HG03565 (cell line): Measurements from ENCODE around the gene AP1G1.
"Not testable (repeated sequence)": the region's sequence is repeated elsewhere in the genome, so short reads cannot be mapped to it uniquely, and the experiment has no call there.

Source experiments
- ATAC-seq: cut with Tn5 transposase; IDR thresholded peaks from one replicate; pipeline ENCODE4 v1.9.1; 2021; ENCODE audit warnings: mild to moderate bottlenecking, moderate library complexity; ENCODE audit not compliant: unreplicated experiment

Gene AP1G1

DNA sequence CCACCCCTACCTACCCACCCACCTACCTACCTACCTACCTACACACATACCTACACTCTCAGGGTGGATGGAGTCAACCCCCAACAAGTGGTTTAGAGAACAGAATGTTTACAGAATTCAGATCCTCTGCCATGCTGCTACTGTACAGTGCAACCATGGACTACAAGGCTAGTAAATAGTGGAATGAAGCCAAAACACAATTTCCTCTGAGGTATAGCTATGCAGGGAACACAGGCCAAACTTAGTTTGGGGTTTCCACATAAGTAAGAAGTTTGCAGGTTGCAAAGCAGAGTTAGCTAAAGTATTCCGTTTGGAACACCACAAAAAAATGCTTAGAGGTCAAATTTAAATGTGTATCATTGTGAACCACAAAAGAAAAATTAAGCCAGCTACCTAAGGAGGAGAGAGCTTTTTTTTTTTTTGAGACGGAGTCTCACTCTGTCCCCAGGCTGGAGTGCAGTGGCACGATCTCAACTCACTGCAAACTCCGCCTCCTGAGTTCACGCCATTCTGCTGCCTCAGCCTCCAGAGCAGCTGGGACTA is 2.7 kb upstream of the AP1G1 start:
- ATAC-seq = no peak

DNA sequence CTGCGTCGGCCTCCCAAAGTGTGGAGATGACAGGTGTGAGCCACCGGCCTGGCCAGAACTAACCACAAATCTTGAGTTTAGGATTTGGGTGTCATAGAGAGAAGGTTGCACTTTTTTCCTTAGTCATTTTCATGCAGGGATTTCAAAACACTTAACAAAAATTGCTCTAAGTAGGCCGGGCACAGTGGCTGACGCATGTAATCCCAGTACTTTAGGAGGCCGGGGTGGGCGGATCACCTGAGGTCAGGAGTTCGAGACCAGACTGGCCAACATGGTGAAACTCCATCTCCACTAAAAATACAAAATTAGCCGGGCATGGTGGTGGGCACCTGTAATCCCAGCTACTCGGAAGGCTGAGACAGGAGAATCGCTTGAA is 1.5 kb upstream of the AP1G1 start:
- ATAC-seq = not testable (repeated sequence)

DNA sequence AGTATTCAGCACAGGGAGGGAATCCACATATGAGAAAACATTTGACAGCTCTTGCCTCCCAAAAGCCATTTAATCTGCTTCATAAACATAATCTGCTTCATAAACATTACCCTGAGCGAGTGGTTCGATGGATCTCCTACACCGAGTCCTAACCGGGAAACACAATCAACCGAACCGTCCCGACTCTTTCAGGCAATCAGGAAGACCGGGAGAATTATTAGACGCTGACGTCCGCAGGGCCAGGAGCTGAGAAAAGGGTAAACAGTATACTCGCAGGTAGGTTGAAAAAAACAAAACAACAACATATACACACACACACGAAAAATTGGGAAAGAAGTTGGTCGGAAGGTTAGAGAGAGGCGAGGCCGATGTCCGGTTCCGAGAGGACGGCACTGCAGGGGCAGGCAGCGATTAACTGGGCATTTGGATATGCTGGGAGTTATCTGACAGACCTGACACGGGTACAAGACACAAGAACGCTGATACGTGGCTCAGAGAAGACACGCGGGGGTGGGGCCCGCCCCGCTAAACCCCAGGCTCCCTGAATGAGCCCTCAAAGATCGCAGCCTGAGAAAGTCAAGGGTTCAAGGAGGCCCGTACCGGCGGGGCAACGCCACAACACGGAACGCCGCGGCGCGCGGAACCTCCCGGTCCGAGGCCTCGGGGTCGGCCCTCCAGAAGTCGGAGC is 585 bp downstream of the AP1G1 start:
- peak; percentile 27 for ATAC-seq

DNA sequence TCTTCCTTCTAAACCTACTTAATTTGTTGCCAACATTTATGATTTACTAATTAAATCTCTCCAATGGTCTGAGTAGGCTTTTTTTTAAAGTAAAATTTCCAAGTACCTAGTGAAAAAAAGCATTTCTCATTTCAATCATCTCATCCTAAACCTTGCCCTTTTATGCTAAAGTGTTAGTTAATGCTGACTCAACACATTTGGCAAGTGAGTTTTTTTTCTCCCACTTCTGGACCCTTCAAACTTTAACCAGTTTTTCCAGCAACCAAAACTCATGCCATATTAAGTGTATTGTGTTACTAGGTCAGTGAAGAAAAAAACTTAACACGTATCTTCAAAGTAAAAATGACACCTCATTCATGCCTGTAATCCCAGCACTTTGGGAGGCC is 5.3 kb downstream of the AP1G1 start:
- no peak for ATAC-seq

DNA sequence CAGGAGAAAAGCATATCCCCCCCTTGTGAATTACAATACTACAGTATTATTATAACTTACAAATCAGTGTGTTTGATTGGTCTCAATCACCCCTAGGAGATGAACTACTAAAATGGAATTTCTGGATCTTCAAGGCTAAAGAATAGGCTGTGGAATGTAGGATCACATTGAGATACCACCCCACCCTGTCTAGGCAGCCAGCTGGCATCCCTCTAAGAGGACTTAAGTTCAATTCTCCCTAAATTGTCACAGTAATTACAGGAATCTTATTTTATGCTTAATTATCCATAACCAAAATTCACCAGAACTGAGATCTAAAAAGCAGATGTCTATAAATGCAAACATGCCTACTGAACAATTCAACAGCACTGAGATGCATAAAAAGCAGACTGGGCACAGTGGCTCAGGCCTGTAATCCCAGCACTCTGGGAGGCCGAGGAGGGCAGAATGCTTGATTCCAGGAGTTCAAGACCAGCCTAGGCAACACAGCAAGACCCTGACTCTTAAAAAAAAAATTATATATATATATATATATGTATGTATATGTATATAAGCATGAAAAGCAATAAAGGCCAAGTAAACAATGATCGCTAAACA is 12.0 kb downstream of the AP1G1 start:
- ATAC-seq = no peak

DNA sequence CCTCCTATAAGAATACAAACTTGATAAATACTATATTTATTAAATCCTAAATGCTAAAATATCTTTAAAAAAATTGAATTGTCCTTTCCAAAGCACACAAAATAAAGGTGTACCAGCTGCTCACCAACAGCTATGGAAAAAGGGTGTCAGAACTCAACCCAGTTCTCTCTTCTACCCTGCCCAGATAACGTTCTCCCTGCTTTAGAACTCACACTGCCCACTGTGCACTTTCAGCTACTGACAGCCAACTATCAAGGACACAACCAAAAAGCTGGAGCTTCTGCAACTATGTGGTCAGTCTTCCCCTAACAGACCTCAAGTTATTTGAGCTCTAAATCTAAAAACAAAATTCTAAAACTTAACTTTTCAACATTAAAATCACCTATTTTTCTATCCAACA is 13.7 kb downstream of the AP1G1 start:
- no peak for ATAC-seq

DNA sequence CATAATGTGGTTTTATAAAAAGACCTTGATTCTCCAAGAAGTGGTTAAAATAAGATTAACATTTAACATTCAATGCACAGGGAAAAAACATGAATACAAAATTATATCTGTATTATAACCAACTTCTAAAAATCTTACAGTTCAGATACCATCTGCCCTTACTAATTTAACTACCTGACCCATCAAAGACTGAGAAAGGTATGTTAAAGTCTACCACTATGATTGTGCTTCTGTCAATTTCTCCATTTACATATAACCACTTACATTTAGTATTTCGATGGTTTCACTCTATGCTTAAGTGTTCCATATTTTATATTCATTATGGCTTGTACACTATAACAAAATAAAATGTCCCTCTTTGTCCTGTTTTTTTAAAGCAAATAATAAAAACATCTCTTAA is 14.6 kb downstream of the AP1G1 start:
- no peak for ATAC-seq

DNA sequence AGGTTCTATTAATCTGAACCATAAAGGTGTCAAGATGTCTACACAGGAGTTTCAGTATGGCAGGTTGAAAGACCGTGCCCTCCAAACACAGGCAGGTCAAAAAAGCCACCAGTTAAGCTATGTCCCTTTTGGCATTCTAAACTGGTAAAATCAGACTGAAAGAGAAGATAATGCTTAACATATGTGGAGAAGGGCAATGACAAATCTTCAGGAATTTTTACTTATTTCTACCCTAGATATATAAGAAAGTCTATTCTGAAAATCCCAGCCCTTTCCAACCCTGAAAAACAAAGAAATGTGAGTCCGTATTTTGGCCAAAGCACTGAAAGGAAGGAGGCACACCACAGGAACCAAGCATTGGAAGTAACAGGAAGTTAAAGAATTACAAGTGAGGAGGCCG is 16.5 kb downstream of the AP1G1 start:
- no peak for ATAC-seq

DNA sequence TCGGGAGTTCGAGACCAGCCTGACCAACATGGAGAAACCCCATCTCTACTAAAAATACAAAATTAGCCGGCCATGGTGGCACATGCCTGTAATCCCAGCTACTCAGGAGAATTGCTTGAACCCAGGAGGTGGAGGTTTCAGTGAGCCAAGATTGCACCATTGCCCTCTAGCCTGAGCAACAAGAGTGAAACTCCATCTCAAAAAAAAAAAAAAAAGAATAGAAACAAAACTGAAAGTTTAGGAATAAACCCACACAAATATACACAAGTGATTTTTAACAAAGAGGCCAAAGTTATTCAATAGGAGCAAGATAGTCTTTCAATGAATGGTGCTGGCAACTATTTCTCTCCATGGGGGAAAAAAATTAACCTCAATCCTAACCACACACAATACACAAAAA is 18.3 kb downstream of the AP1G1 start:
- ATAC-seq = not testable (repeated sequence)

DNA sequence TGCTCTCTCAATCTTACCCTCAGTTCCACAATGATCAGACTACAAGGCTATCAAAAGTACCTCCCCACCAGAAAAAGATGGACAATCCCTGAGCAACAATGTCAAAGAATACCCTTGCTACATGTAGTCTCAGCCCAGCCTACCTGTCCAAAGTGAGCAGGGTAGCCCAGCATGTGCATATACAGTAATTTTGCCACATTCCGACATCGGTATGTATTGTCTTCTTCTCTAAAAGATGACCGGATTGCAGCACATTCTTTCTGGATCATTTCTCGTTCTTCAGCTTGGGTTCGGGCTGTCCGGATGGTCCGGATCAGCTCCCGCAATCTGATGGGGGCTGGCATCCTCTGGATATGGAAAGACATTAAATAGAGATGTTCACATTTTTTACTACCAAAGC is 19.5 kb downstream of the AP1G1 start:
- no peak for ATAC-seq

DNA sequence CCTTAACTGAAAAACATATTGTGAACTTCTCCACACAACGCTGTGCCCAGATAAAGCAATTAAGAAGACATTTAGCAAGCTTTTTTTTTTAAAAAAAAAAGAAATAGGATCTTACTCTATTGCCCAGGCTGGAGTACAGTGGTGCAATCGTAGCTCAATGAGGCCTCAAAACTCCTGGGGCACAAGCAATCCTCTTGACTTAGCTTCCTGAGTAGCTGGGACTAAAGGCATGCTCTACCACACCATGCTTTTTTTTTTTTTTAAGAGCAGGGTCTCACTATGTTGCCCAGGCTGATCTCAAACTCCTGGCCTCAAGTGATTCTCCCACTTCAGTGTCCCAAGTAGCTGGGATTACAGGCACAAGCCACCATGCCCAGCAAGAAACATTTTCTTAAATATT is 20.1 kb downstream of the AP1G1 start:
- no peak for ATAC-seq

DNA sequence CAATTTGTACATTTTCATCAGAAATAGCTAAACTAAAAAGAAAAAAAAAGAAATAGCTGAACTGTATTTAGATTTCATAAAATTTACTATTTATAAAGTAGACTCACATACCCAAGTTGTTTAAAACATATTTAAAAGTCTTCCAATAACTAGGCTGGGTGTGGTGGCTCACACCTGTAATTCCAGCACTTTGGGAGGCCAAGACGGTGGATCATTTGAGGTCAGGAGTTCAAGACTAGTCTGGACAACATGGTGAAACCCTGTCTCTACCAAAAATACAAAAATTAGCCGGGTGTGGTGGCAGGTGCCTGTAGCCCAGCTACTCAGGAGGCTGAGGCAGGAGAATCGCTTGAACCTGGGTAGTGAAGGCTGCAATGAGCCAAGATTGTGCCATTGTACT is 23.5 kb downstream of the AP1G1 start:
- not testable (repeated sequence) for ATAC-seq

DNA sequence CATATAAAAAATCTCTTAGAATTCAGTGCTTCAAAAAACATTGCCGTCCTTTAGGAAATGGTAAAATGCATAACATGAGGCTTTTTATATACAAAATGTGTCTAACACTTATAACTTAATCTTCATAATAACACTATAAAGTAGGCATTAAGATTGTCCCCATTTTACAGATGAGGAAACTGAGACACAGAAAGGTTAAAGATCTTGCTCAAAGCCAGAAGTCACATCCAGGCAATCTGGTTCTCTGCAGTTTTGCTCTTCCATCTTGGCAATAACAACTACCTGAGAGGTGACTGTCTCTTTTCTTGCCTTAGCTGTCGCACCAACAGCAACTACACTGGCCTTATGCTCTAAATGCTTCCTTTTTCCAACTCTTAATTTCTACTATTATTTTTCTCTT is 24.5 kb downstream of the AP1G1 start:
- ATAC-seq = no peak

DNA sequence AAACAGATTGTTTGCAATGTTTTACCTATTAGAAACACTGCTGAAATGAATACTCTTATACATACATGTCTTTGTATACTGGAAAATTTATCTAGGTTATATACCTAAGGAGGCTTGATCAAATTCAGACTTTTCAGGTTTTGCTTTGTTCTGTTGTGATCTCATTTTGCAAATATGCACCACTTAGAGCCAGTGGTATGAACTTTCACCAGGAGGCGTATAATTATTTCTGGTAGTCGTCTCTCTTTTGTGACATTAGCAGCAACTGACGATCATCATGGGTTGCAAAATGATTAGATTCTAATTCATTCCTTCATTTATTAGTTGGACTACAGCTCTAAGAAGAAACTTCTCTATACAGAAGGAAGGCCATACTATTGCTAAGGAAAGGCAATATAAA is 26.9 kb downstream of the AP1G1 start:
- no peak for ATAC-seq

DNA sequence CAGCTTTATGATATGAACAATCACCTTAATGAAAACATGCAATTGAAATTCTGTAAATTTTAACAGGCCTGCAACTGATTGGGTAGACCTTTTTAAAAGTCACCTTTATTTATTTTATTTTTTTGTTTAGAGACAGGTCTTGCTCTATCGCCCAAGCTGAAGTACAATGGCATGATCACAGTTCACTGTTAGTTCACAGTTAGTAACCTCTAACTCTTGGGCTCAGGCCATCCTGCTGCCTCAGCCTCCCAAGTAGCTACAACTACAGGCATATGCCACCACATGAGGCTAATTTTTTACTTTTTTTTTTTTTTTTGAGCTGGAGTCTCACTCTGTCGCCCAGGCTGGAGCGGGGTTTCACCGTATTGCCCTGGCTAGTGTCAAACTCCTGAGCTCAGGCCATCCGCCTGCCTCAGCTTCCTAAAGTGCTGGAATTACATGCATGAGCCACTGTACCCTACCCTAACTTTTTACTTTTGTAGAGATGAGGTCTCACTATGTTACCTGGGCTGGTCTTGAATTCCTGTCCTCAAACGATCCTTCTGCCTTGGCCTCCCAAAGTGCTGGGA is 28.0 kb downstream of the AP1G1 start:
- no peak for ATAC-seq

DNA sequence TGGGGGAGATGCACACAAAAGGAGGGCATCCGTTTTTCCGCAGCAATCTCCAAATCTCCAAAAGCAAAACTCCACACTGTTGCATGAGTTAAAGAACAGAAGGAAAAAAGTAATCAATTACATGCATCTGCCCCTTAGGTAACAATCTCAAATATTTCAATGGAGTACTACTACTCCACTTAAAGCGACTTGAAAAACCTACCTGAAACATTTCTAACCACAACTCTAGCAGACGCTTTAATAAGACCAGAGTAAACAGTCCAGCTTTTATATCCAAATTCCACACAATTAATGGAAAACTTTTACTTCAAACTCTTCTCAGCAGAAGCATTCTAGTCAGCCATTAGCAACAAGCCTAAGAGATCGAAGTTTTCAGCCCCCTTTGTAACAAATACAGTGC is 29.9 kb downstream of the AP1G1 start:
- ATAC-seq = no peak

DNA sequence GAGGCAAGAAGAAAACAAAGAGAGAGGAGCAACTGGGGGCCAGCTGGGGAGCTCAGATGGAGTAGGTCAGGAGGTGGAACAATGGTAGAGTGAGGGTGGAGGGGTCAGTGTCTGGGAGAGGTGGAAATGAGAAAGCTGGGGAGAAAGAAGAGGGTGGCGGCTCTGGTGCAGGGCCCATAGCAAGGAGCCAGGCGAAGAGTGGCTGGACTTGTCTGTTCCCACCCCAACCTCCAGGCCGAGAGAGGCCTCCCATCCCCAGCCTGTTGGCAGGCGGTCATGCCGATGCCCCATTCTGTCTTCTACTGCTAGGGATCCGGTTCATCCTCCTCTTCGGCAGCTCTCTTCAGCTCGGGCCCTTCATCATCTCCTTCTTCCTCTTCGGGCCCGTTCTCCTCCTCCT is 31.3 kb downstream of the AP1G1 start:
- ATAC-seq = no peak

DNA sequence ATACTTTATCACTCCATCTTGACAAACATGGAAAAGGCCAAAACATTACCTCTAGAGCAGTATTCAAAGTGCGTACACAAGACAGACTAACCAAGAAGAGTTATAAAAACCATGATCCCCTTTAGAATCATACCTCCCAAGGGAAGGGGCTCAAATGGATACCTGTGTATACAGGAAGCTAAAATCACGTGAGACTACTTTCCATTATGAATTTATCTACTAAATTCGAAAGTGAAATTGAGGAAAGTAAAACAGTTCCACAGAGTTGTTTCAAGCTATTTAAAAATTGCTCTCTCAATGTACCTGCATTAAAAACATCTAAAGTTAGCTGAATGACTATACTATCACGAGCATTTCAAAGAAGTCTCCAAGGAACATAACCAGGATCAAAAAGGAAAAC is 32.7 kb downstream of the AP1G1 start:
- peak; percentile 48 for ATAC-seq

DNA sequence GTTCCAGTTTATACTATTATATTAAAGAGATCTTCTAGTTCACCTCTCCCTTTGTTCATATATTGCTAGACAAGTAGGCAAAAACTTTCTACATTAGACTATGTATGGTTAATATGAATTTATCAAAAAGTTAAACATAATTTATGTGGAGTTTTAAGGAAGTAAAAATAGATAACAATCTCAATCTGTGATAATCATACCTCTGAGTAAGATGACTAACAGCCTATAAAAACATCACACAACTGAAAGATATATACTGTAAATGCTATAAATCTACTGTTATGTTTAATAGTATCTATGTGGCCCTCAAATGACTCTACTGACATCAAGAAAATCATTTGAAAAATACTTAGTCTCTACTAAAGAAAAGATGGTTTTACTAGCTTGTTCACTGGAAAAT is 37.1 kb downstream of the AP1G1 start:
- ATAC-seq = no peak

DNA sequence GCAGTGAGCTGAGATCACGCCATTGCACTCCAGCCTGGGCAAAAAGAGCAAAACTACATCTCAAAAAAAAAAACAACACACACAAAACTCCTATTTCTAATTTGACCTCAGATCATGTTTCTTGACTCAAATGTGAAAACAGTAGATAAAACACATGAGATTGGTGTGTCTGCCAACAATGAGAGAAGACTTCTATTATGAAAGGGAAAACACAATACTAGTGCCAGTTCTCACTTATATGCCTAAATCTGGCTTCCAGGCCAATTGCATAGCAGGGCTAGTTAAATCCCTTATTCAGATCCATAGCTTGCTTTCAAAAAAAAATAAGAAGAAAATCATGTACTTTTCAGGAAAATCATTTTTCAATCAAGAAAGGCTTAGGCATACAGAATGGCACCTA is 39.4 kb downstream of the AP1G1 start:
- no peak for ATAC-seq

DNA sequence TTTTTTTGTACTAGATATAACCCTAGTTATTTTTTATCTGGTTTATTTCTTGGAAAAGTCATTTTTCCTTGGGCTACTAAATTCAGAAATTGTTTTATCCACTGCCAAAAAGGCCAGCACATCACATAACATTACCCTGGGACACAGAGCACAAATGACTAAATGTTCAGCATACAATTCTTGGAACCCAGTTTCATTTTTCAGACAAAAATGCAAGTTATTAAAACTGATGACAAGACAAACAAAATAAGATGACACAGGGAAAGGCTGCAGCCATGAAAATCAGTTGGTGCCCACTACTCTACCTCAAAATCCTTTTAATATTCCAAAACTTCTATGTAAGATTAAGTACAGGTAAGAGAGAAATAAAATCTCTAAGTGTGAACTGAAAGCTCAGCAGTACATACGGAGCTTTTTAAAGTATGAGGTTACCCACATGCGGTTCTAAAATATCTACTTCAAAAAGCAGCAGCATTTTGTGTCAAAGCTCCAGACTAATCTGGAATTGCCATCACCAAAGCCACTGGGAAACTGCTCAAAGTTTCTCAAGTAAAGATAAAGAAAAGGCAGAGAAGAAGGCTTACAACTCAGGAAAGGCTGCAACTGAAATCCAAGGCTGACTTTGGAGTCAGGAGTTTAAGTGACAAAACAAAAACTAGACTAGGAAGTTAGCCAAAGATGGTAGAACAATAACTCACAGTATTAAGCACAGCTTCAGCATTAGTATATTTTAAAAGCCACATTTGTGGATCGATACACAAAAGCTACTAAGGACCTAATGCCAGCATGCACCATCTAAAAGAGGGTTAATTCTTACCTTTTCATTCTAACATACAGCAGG is 41.4 kb downstream of the AP1G1 start:
- ATAC-seq = no peak

DNA sequence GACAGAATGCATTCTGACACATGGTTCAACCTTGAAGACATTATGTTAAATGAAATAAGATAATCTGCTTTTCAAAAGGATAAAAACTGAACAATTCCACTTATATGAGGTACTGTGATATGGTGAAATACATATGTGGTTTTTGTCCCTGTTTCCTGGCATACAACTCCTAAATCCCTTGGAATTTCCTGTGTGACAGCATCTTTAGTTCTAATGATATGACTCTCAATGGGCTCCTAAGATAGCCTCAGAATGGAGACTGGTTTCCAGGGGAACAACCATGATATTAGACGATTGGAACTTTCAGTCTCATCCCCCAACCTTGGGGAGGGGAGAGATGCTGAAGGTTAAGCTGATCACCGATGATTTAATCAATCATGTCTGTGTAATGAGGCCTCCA is 46.4 kb downstream of the AP1G1 start:
- ATAC-seq = no peak
